ENCODE measurements around the gene SUMO1. TPM values are rescaled to one million over a fixed set of nuclear protein-coding genes. Genes with fewer than 3 reads are reported as not detected.
"Not testable (repeated sequence)": the region's sequence is repeated elsewhere in the genome, so short reads cannot be mapped to it uniquely, and the experiment has no call there.

The SUMO1 gene
- polyA plus RNA-seq = 108 TPM
- long read RNA-seq, donor 1, transcript SUMO1-203 (5 exons, 1,536 nt) = major isoform, 43 of 45 reads
- long read RNA-seq, donor 1, partial matches to known transcripts = 0 of 45 reads
- long read RNA-seq, donor 1, other reads (novel, unspliced or antisense) = 0 of 45 reads
- long read RNA-seq, donor 2, transcript SUMO1-203 (5 exons, 1,536 nt) = major isoform, 78 of 84 reads
- long read RNA-seq, donor 2, partial matches to known transcripts = 0 of 84 reads
- long read RNA-seq, donor 2, other reads (novel, unspliced or antisense) = 0 of 84 reads
- long read RNA-seq, donor 3 = 0 reads
- long read RNA-seq, donor 4, transcript SUMO1-203 (5 exons, 1,536 nt) = major isoform, 12 of 13 reads
- long read RNA-seq, donor 4, partial matches to known transcripts = 0 of 13 reads
- long read RNA-seq, donor 4, other reads (novel, unspliced or antisense) = 0 of 13 reads
- long read RNA-seq, donor 5, transcript SUMO1-203 (5 exons, 1,536 nt) = major isoform, 37 of 42 reads
- long read RNA-seq, donor 5, partial matches to known transcripts = 0 of 42 reads
- long read RNA-seq, donor 5, other reads (novel, unspliced or antisense) = 0 of 42 reads
- long read RNA-seq, donor 6, transcript SUMO1-203 (5 exons, 1,536 nt) = major isoform, 57 of 60 reads
- long read RNA-seq, donor 6, partial matches to known transcripts = 0 of 60 reads
- long read RNA-seq, donor 6, other reads (novel, unspliced or antisense) = 0 of 60 reads
- long read RNA-seq, donor 7, transcript SUMO1-203 (5 exons, 1,536 nt) = major isoform, 46 of 52 reads
- long read RNA-seq, donor 7, partial matches to known transcripts = 0 of 52 reads
- long read RNA-seq, donor 7, other reads (novel, unspliced or antisense) = 0 of 52 reads
- long read RNA-seq, donor 8, transcript SUMO1-203 (5 exons, 1,536 nt) = major isoform, 91 of 95 reads
- long read RNA-seq, donor 8, partial matches to known transcripts = 0 of 95 reads
- long read RNA-seq, donor 8, other reads (novel, unspliced or antisense) = 0 of 95 reads
- long read RNA-seq, donor 9, transcript SUMO1-203 (5 exons, 1,536 nt) = major isoform, 74 of 78 reads
- long read RNA-seq, donor 9, partial matches to known transcripts = 0 of 78 reads
- long read RNA-seq, donor 9, other reads (novel, unspliced or antisense) = 0 of 78 reads
- long read RNA-seq, donor 10, transcript SUMO1-203 (5 exons, 1,536 nt) = major isoform, 70 of 79 reads
- long read RNA-seq, donor 10, partial matches to known transcripts = 0 of 79 reads
- long read RNA-seq, donor 10, other reads (novel, unspliced or antisense) = 0 of 79 reads
- long read RNA-seq, donor 11, transcript SUMO1-203 (5 exons, 1,536 nt) = major isoform, 64 of 217 reads
- long read RNA-seq, donor 11, partial matches to known transcripts = 140 of 217 reads
- long read RNA-seq, donor 11, other reads (novel, unspliced or antisense) = 8 of 217 reads

DNA sequence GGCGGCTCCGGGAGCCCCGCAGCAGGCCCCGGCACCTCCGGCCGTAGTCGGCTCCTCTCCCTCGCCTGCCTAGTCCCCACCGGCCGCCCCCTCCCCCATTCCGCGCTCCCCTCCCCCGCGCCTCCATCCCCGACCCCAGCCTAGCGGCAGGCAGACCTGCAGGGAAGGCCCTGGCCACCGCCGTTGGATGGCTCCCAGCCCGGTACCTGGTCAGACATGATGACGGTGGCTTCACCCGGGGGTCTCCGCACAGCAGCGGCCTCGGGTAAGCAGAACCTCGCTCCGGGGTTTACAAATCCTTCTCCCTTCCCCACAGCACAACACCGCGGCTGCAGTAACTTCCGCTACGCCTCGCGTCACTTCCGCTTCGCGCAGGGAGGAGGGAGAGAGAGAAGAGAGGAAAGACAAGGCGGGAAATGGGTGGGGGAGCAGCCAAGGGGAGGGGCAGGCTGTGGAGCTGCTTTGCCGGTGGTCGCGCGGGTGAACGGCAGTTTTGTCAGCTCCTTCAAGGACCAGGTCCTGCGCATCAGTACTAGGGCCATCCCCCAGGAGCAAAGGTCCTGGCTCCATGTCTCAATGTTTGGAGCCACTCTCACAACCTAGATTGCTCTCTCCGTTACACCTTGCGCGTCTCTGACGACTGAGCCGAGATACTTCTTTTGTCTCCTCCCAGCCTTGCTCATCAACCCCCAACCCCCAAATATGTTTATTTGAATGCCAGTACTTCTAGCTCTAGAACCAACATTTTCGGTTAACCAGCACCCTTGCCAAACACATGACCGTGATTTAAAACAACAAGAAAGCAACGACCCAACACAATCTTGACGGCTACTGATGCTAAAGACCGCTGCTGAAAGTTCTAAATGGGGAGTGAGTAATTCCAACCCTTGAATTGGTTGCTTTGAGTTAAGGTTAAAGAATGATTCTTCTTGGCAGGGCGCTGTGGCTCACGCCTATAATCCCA lies at the start of gene SUMO1:
Gene SUMO1, minus strand, starts transcription at position 364 of the 964 bp plus-strand sequence. Its CDS starts 146 bp downstream, at position 218.
- Histone ChIP-seq H3K27ac (ENCODE audit: low read length) (peak within 1 kb of the TSS; percentile 76), H3K9me3 (ENCODE audit: control insufficient read depth, low read depth, low read length) (no peaks in the 10 kb centered on the region), H3K27me3 (ENCODE audit: control insufficient read depth, insufficient read depth, low read length) (no peaks in the 10 kb centered on the region), H3K4me1 (ENCODE audit: control insufficient read depth, insufficient read depth, low read length) (no peaks in the 10 kb centered on the region), H3K4me3 (ENCODE audit: low read length) (peak within 1 kb of the TSS; percentile 78), H3K36me3 (ENCODE audit: control insufficient read depth, insufficient read depth, low read length) (no peaks in the 10 kb centered on the region)
- 0% methylated on average over 2 of the region's 54 CpGs for WGBS (ENCODE audit: insufficient coverage, low lambda C conversion rate)
- DNase-seq = peak; percentile 89 to 93

GRCh38 chr2:202286595-202286994 lies 48.2 kb upstream of the SUMO1 start:
- DNase-seq = no peak
- no peaks in the 10 kb centered on the region for H3K27me3 ChIP-seq (ENCODE audit: control insufficient read depth, insufficient read depth, low read length)
- no peak overlapping the region for H3K4me3 ChIP-seq (ENCODE audit: low read length)
- peaks cover 81% of the 10 kb centered on the region for H3K36me3 ChIP-seq (ENCODE audit: control insufficient read depth, insufficient read depth, low read length)
- H3K9me3 ChIP-seq (ENCODE audit: control insufficient read depth, low read depth, low read length) = no peaks in the 10 kb centered on the region
- H3K4me1 ChIP-seq (ENCODE audit: control insufficient read depth, insufficient read depth, low read length) = no peaks in the 10 kb centered on the region
- H3K27ac ChIP-seq (ENCODE audit: low read length) = no peak overlapping the region

GRCh38 chr2:202278944-202279343 lies 40.5 kb upstream of the SUMO1 start:
- DNase-seq = peak in 1 of 2 donors; percentile 17
- H3K36me3 ChIP-seq (ENCODE audit: control insufficient read depth, insufficient read depth, low read length) = peaks cover 56% of the 10 kb centered on the region
- H3K27me3 ChIP-seq (ENCODE audit: control insufficient read depth, insufficient read depth, low read length) = no peaks in the 10 kb centered on the region
- H3K4me1 ChIP-seq (ENCODE audit: control insufficient read depth, insufficient read depth, low read length) = no peaks in the 10 kb centered on the region
- no peak overlapping the region for H3K4me3 ChIP-seq (ENCODE audit: low read length)
- no peaks in the 10 kb centered on the region for H3K9me3 ChIP-seq (ENCODE audit: control insufficient read depth, low read depth, low read length)
- no peak overlapping the region for H3K27ac ChIP-seq (ENCODE audit: low read length)
- 40% methylated on average over 1 of the region's 1 CpG for WGBS (ENCODE audit: insufficient coverage, low lambda C conversion rate)

DNA sequence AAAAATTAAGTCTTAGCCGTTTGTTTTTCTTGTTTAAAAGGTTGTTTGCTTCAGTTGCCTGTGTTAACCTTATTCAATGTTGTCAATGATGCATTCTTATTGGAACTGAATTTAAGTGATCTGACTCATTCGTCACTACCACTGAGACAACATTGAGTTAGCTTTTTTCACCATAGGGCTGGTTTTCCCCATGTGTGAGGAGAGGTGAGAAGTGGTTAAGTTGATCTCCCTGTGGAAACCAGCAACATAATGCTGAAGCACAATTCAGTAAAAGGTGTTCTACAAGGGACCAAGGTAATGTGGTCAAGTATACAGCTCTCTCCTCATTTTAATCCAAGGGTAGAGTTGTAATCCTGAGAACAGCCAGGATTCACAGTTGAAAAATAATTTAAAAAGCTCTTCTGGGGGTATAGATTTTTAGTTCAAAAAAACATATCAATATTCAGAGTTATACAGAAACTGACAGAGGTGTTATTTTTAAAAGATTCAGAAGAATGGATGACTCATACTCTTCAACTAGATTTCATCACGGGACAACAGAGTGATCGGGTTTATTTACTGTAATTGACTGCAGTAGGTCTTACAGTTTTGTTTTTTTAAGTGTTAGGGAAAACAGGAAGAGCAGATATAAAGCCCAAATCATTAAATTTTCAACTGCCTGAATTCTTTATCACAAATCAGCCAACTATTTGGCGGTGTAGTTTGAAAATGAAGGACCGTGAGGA lies 39.8 kb upstream of the SUMO1 start:
- no peak overlapping the region for H3K27ac ChIP-seq (ENCODE audit: low read length)
- no peaks in the 10 kb centered on the region for H3K4me1 ChIP-seq (ENCODE audit: control insufficient read depth, insufficient read depth, low read length)
- H3K9me3 ChIP-seq (ENCODE audit: control insufficient read depth, low read depth, low read length) = no peaks in the 10 kb centered on the region
- no peak for DNase-seq
- H3K36me3 ChIP-seq (ENCODE audit: control insufficient read depth, insufficient read depth, low read length) = peaks cover 51% of the 10 kb centered on the region
- H3K27me3 ChIP-seq (ENCODE audit: control insufficient read depth, insufficient read depth, low read length) = no peaks in the 10 kb centered on the region
- H3K4me3 ChIP-seq (ENCODE audit: low read length) = no peak overlapping the region
- 92% methylated on average over 5 of the region's 6 CpGs for WGBS (ENCODE audit: insufficient coverage, low lambda C conversion rate)

GRCh38 chr2:202276078-202276720 lies 37.8 kb upstream of the SUMO1 start:
- not testable (repeated sequence) for DNase-seq; H3K27me3 ChIP-seq (ENCODE audit: control insufficient read depth, insufficient read depth, low read length); H3K4me1 ChIP-seq (ENCODE audit: control insufficient read depth, insufficient read depth, low read length); H3K9me3 ChIP-seq (ENCODE audit: control insufficient read depth, low read depth, low read length); H3K27ac ChIP-seq (ENCODE audit: low read length); H3K4me3 ChIP-seq (ENCODE audit: low read length)
- peaks cover 33% of the 10 kb centered on the region for H3K36me3 ChIP-seq (ENCODE audit: control insufficient read depth, insufficient read depth, low read length)
- WGBS (ENCODE audit: insufficient coverage, low lambda C conversion rate) = 100% methylated on average over 1 of the region's 11 CpGs

GRCh38 chr2:202270487-202270886 lies 32.1 kb upstream of the SUMO1 start:
- Histone ChIP-seq H3K27me3 (ENCODE audit: control insufficient read depth, insufficient read depth, low read length) (no peaks in the 10 kb centered on the region), H3K4me3 (ENCODE audit: low read length) (no peak overlapping the region), H3K27ac (ENCODE audit: low read length) (no peak overlapping the region), H3K9me3 (ENCODE audit: control insufficient read depth, low read depth, low read length) (no peaks in the 10 kb centered on the region), H3K4me1 (ENCODE audit: control insufficient read depth, insufficient read depth, low read length) (no peaks in the 10 kb centered on the region), H3K36me3 (ENCODE audit: control insufficient read depth, insufficient read depth, low read length) (peaks cover 3% of the 10 kb centered on the region)
- WGBS (ENCODE audit: insufficient coverage, low lambda C conversion rate) = no CpG with 5 or more reads among the region's 3 CpGs
- DNase-seq = no peak

DNA sequence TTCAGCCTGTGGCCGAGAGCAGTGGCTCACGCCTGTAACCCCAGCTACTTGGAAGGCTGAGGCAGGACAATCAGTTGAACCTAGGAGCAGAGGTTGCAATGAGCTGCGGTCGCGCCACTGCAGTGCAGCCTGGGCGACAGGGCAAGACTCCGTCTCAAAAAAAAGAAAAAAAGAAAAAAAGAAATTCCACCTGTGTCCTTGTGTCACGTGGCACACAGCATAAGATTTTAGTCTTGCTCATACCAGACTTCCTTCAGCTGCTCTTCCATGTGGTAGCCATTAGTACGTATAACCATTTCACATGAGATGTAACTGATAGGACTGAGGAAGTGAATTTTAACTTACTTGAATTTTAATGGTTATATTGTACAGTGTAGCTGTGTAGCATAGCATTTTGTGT lies 31.2 kb upstream of the SUMO1 start:
- H3K4me1 ChIP-seq (ENCODE audit: control insufficient read depth, insufficient read depth, low read length) = peaks cover 1% of the 10 kb centered on the region
- H3K4me3 ChIP-seq (ENCODE audit: low read length) = no peak overlapping the region
- no peak overlapping the region for H3K27ac ChIP-seq (ENCODE audit: low read length)
- H3K9me3 ChIP-seq (ENCODE audit: control insufficient read depth, low read depth, low read length) = no peaks in the 10 kb centered on the region
- no peaks in the 10 kb centered on the region for H3K27me3 ChIP-seq (ENCODE audit: control insufficient read depth, insufficient read depth, low read length)
- H3K36me3 ChIP-seq (ENCODE audit: control insufficient read depth, insufficient read depth, low read length) = no peaks in the 10 kb centered on the region
- DNase-seq = peak; percentile 12 to 63
- no CpG with 5 or more reads among the region's 9 CpGs for WGBS (ENCODE audit: insufficient coverage, low lambda C conversion rate)

- no CpG with 5 or more reads among the region's 9 CpGs for WGBS (ENCODE audit: insufficient coverage, low lambda C conversion rate)
- Histone ChIP-seq H3K4me3 (ENCODE audit: low read length) (peak overlapping the region; percentile 98), H3K27ac (ENCODE audit: low read length) (no peak overlapping the region), H3K4me1 (ENCODE audit: control insufficient read depth, insufficient read depth, low read length) (peaks cover 3% of the 10 kb centered on the region), H3K9me3 (ENCODE audit: control insufficient read depth, low read depth, low read length) (no peaks in the 10 kb centered on the region), H3K27me3 (ENCODE audit: control insufficient read depth, insufficient read depth, low read length) (no peaks in the 10 kb centered on the region), H3K36me3 (ENCODE audit: control insufficient read depth, insufficient read depth, low read length) (no peaks in the 10 kb centered on the region)
- DNase-seq = peak in 1 of 2 donors; percentile 14
Observed at GRCh38 chr2:202267495-202267894, 29.1 kb upstream of the SUMO1 start.
